Panc1 (cell line): ENCODE results near the gene ERVFRD-1. TPM values are rescaled to one million over a fixed set of nuclear protein-coding genes. Genes with fewer than 3 reads are reported as not detected.

Experiments
- ATAC-seq: fragments of 200-7000 bp; cut with Tn5 transposase; 2 replicates; pipeline ENCODE4 v1.9.1; 2020; ENCODE audit warnings: mild to moderate bottlenecking, moderate library complexity
- BruUV-seq: library from RNA; stranded (reverse); fragments of 400-500 nt; replicated peaks from 2 replicates; lab custom pipeline; 2021; lab: Mats Ljungman, UMichigan
- CTCF ChIA-PET: fragments of 300-600 bp; sonication (Branson Sonifier 250); formaldehyde crosslinking; loops from one replicate; lab custom pipeline; 2022; ENCODE audit warnings: antibody characterized with exemption; lab: Charles Lee
- POLR2A ChIA-PET: fragments of 300-600 bp; sonication (Branson Sonifier 250); formaldehyde crosslinking; loops from one replicate; lab custom pipeline; 2022; ENCODE audit warnings: antibody characterized with exemption; lab: Charles Lee
- DNase-seq: peaks from one replicate; pipeline ENCODE4 v3.0.0-alpha.2; 2010; ENCODE audit warnings: low read depth, low spot score
- H3K27ac ChIP-seq: 2 replicates; pipeline ENCODE4 v1.5.1; 2011; ENCODE audit warnings: mild to moderate bottlenecking, low read length, inconsistent platforms
- H3K27me3 ChIP-seq: fragments of 200-500 bp; sonication (Bioruptor generic); 2 replicates; pipeline ENCODE4 v1.6.0; 2014; ENCODE audit warnings: low read length, inconsistent platforms; ENCODE audit not compliant: control insufficient read depth, insufficient read depth
- H3K36me3 ChIP-seq: fragments of 200-500 bp; sonication (Bioruptor generic); 2 replicates; pipeline ENCODE4 v1.5.1; 2014; ENCODE audit warnings: inconsistent platforms, mild to moderate bottlenecking, low read length, moderate library complexity; ENCODE audit not compliant: control insufficient read depth, insufficient read depth
- H3K4me1 ChIP-seq: 2 replicates; pipeline ENCODE4 v1.5.1; 2011; ENCODE audit warnings: inconsistent platforms, mild to moderate bottlenecking, low read length, moderate library complexity; ENCODE audit not compliant: control insufficient read depth, insufficient read depth
- H3K4me3 ChIP-seq, 2 experiments: 2 replicates each; pipeline ENCODE4 v1.5.1; 2011 to 2012; ENCODE audit warnings: low read depth in 2 of 2, low read length in 2 of 2, mild to moderate bottlenecking in 2 of 2, inconsistent platforms in 1 of 2, moderate library complexity in 1 of 2
- H3K9me3 ChIP-seq: fragments of 200-500 bp; sonication (Bioruptor generic); 2 replicates; pipeline ENCODE4 v1.5.1; 2014; ENCODE audit warnings: low read depth, mild to moderate bottlenecking, inconsistent platforms, low read length, moderate library complexity; ENCODE audit not compliant: control insufficient read depth, insufficient read depth
- POLR2AphosphoS5 ChIP-seq: IDR thresholded peaks from 2 replicates; pipeline ENCODE4 v1.6.1; 2012; ENCODE audit warnings: mild to moderate bottlenecking, low read depth, low read length, moderate library complexity
- SIN3A ChIP-seq: IDR thresholded peaks from 2 replicates; pipeline ENCODE4 v1.6.1; 2012; ENCODE audit warnings: low read depth, mild to moderate bottlenecking, low read length, moderate library complexity, borderline replicate concordance; ENCODE audit not compliant: insufficient read depth
- TCF7L2 ChIP-seq: IDR thresholded peaks from 2 replicates; pipeline ENCODE4 v1.6.1; 2011; ENCODE audit warnings: mild to moderate bottlenecking, low read depth, low read length, inconsistent platforms
- in situ Hi-C: cut with HindIII; loops from 2 replicates; pipeline ENCODE4 v1.10.0; 2016; ENCODE audit warnings: low sequenced_read_pairs, low pct_unique_long_range_greater_than_20kb
- intact Hi-C: fragments of 100-400 bp; cut with micrococcal nuclease; formaldehyde crosslinking; loops from one replicate; pipeline ENCODE4 v1.10.0; 2022; ENCODE audit not compliant: unreplicated experiment
- total RNA-seq: library from RNA; stranded (reverse); gene quantifications from one replicate; pipeline ENCODE4 v1.2.1, GENCODE V29; 2021; ENCODE audit not compliant: unreplicated experiment
- TF ChIP-seq, protein P1 (sequence below), 2 experiments: IDR thresholded peaks; 2 replicates each; pipeline ENCODE4 v1.6.1; 2011 to 2012; ENCODE audit warnings: low read depth in 2 of 2, control low read depth in 1 of 2, low read length in 1 of 2, mild to moderate bottlenecking in 1 of 2, moderate library complexity in 1 of 2; ENCODE audit not compliant: insufficient read depth in 1 of 2
- TF ChIP-seq, protein P2 (sequence below): fragments of 450-650 bp; IDR thresholded peaks from 2 replicates; pipeline ENCODE4 v1.5.1; 2017; ENCODE audit warnings: mild to moderate bottlenecking

The ERVFRD-1 gene
- total RNA-seq, 1 experiment from 2014 or later, result not detected

DNA sequence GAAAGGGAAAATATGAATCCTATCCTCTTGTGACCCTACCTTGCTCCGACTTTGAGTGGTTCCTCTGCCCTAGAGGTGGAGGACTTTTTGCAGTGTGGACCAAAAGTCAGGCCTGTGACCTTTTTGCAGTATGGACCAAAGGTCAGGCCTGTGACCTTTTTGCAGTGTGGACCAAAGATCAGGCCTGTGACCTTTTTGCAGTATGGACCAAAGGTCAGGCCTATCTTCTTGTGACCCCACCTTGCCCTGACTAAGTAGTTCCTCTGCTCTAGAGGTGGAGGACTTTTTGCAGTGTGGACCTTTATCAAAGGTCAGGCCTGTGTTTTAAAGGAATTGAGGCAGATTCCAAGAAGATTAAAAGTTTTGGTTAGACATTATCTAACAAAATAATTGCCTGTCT is 10.9 kb upstream of the ERVFRD-1 start:
- H3K4me1 ChIP-seq, result peaks cover 10% of the 10 kb centered on the region
- ChIA-PET POLR2A (no interaction called here), CTCF (no interaction called here)
- H3K4me3 ChIP-seq, result no peak overlapping the region
- DNase-seq, result no peak
- H3K9me3 ChIP-seq, result no peaks in the 10 kb centered on the region
- in situ Hi-C loops (no loop called here), intact Hi-C loops (no loop called here)
- no peak overlapping the region for H3K27ac ChIP-seq
- no peaks in the 10 kb centered on the region for H3K36me3 ChIP-seq
- no peaks in the 10 kb centered on the region for H3K27me3 ChIP-seq
- no TSS peak for BruUV-seq
- TF ChIP-seq TCF7L2, result no peak
- no peak for TF ChIP-seq POLR2AphosphoS5
- TF ChIP-seq SIN3A, result no peak
- TF ChIP-seq, protein P1, sequence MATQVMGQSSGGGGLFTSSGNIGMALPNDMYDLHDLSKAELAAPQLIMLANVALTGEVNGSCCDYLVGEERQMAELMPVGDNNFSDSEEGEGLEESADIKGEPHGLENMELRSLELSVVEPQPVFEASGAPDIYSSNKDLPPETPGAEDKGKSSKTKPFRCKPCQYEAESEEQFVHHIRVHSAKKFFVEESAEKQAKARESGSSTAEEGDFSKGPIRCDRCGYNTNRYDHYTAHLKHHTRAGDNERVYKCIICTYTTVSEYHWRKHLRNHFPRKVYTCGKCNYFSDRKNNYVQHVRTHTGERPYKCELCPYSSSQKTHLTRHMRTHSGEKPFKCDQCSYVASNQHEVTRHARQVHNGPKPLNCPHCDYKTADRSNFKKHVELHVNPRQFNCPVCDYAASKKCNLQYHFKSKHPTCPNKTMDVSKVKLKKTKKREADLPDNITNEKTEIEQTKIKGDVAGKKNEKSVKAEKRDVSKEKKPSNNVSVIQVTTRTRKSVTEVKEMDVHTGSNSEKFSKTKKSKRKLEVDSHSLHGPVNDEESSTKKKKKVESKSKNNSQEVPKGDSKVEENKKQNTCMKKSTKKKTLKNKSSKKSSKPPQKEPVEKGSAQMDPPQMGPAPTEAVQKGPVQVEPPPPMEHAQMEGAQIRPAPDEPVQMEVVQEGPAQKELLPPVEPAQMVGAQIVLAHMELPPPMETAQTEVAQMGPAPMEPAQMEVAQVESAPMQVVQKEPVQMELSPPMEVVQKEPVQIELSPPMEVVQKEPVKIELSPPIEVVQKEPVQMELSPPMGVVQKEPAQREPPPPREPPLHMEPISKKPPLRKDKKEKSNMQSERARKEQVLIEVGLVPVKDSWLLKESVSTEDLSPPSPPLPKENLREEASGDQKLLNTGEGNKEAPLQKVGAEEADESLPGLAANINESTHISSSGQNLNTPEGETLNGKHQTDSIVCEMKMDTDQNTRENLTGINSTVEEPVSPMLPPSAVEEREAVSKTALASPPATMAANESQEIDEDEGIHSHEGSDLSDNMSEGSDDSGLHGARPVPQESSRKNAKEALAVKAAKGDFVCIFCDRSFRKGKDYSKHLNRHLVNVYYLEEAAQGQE (IDR thresholded peaks at IDR 0.05; ENCODE audit: insufficient read depth in 1 of 2, low read depth in 2 of 2, low read length in 1 of 2), result no peak
- TF ChIP-seq, protein P2, sequence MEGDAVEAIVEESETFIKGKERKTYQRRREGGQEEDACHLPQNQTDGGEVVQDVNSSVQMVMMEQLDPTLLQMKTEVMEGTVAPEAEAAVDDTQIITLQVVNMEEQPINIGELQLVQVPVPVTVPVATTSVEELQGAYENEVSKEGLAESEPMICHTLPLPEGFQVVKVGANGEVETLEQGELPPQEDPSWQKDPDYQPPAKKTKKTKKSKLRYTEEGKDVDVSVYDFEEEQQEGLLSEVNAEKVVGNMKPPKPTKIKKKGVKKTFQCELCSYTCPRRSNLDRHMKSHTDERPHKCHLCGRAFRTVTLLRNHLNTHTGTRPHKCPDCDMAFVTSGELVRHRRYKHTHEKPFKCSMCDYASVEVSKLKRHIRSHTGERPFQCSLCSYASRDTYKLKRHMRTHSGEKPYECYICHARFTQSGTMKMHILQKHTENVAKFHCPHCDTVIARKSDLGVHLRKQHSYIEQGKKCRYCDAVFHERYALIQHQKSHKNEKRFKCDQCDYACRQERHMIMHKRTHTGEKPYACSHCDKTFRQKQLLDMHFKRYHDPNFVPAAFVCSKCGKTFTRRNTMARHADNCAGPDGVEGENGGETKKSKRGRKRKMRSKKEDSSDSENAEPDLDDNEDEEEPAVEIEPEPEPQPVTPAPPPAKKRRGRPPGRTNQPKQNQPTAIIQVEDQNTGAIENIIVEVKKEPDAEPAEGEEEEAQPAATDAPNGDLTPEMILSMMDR, result no peak
- no peak for ATAC-seq

DNA sequence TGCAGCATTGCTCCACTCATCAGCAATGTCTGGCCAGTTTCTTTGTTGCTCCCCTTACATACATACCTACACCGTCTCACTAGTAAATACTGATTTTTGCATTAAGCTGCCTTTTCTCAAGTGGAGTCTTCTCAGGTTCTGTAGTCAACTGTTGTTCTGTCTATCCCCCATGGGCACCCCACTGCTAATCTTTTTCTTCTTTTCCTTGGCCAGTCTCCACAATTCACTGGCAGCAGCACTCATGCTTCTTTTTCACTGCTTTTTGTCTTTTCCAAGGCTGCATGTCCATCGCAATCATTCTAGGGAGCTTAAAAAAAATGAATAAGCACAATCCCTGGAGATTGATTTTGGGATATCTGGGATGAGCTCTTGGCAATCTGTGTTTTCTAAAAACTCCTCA is 10.3 kb upstream of the ERVFRD-1 start:
- ATAC-seq, result no peak
- TF ChIP-seq SIN3A (no peak), TCF7L2 (no peak), POLR2AphosphoS5 (no peak)
- TF ChIP-seq, protein P1 (IDR thresholded peaks at IDR 0.05; ENCODE audit: insufficient read depth in 1 of 2, low read depth in 2 of 2, low read length in 1 of 2), result no peak
- TF ChIP-seq, protein P2, result no peak
- H3K27ac ChIP-seq, result no peak overlapping the region
- ChIA-PET POLR2A (no interaction called here), CTCF (no interaction called here)
- DNase-seq, result no peak
- no TSS peak for BruUV-seq
- H3K4me1 ChIP-seq, result peaks cover 10% of the 10 kb centered on the region
- intact Hi-C loops (no loop called here), in situ Hi-C loops (no loop called here)
- H3K36me3 ChIP-seq, result no peaks in the 10 kb centered on the region
- no peak overlapping the region for H3K4me3 ChIP-seq
- H3K27me3 ChIP-seq, result no peaks in the 10 kb centered on the region
- no peaks in the 10 kb centered on the region for H3K9me3 ChIP-seq
